HG02870 (cell line): Measurements from ENCODE around the gene FGF2.
"Not testable (repeated sequence)": the region's sequence is repeated elsewhere in the genome, so short reads cannot be mapped to it uniquely, and the experiment has no call there.

Experiments used
- ATAC-seq: cut with Tn5 transposase; IDR thresholded peaks from one replicate; pipeline ENCODE4 v1.9.1; 2021; ENCODE audit warnings: mild to moderate bottlenecking, moderate library complexity; ENCODE audit not compliant: unreplicated experiment

FGF2 gene

GRCh38 chr4:122844391-122844790 lies 17.8 kb downstream of the FGF2 start:
- not testable (repeated sequence) for ATAC-seq

DNA sequence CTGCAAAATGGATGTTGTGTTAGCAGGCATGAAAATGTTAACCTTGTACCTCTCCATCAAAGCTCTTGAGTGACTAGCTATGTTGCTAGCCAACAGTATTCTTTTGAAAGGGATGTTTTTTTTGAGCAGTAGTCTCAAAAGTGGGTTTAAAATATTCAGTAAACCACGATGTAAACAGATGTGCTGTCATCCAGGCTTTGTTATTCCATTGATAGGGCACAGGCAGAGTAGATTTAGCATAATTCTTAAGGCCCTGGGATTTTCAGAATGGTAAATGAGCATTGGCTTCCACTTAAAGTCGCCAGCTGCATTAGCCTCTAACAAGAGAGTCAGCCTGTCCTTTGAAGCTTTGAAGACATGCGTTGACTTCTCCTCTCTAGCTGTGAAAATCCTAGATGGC lies 18.4 kb downstream of the FGF2 start:
- no peak for ATAC-seq

- peak; percentile 68 for ATAC-seq
Measured at GRCh38 chr4:122845760-122846159, 19.1 kb downstream of the FGF2 start.

GRCh38 chr4:122847931-122848330 lies 21.3 kb downstream of the FGF2 start:
- ATAC-seq, result no peak

DNA sequence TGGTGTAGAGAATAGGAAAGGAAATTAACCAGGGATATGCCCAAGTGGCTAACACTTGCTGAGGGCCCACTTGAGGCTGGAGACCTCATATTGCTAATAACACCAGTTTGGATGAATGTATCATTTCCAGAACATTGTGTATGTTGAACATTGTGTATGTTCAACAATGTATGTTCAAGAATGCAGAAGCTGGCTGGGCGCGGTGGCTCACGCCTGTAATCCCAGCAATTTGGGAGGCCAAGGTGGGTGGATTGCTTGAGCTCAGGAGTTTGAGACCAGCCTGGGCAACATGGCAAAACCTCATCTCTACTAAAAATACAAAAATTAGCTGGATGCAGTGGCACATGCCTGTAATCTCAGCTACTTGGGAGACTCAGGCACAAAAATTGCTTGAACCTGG lies 23.2 kb downstream of the FGF2 start:
- not testable (repeated sequence) for ATAC-seq

DNA sequence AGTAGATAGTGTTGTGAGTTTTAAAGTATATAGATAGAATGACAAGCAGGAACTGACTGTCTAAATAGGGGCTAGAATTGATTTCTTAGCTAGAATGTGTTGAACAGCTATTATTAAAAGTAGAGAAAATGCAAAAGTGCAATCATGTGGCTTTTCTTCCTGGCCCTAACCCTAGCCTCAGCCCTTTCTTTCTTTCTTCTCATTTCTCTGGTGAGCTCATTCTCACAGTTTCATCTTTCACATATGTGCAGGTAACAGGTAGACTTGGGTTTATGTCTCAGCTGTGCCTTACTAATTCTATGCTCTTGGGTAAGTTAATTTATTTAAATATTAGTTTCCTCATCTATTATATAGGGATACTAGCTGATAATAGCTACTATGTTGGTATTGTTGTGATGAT lies 24.9 kb downstream of the FGF2 start:
- ATAC-seq, result no peak

DNA sequence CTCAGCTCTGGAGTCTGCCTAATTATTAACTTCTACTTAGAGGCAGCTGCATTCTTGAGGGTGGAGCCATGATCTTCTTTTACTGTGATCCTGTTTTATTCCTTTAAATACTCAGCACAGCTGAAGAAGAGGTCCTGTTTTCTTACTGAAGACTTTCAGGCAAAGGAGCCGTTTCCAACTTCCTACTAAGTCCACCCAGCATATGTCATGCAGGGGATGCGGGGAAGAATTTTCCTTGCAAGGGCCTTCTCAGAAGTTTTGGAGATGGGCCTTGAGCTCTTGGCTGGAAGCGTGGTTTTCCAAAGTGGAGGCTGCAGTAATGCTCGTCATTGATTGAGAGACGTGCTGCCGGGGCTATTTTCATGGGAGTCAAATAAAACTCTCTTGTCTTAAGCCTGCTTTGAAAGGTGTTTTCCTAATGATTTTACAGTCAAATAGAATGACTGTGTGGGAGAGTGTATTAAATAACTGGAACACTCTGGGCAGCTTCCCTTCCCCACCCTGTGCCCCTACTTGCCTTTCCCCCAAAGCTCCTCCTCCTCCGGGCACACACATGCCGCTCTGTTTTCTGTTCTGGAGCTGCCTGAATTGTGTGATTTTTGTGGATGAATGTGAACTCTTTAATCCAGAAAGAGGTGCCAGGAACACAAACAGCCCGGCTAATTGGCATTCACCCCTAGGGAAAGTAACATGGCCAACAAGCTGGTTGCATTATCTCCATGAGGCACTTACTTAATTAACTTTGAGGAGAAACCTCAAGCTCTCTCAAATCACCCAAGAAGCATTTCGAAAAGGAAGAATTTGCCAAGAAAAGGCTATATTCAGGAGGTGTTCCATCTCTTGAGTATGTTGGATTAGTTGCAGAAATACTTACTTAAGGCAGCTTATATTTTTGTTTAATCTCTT lies 28.1 kb downstream of the FGF2 start:
- no peak for ATAC-seq

GRCh38 chr4:122855353-122855890 lies 28.8 kb downstream of the FGF2 start:
- no peak for ATAC-seq

DNA sequence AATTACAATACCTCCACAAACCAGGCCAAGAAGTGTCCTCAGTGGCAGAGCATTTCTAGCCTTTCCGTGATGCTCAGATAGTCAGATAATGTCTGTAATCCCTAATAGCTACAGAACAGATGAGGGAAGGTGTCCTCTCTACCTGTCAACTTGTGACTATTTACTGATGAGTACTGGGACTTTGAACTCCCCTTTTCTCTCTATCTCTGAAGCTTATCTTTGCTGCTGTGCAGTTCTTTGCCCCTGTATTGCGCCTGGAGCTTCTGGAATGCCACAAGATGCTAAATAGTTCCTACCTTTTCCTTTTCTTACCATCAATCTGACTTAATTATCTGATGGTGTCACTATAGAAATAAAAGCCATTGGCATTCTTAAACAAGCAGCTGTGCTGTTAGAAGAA lies 30.5 kb downstream of the FGF2 start:
- no peak for ATAC-seq

- ATAC-seq, result no peak
Measured at GRCh38 chr4:122858705-122859104, 32.1 kb downstream of the FGF2 start.

GRCh38 chr4:122861172-122861943 lies 34.7 kb downstream of the FGF2 start:
- no peak for ATAC-seq

- no peak for ATAC-seq
Measured at GRCh38 chr4:122863639-122864038, 37.0 kb downstream of the FGF2 start.

- ATAC-seq, result no peak
Measured at GRCh38 chr4:122865425-122865824, 38.8 kb downstream of the FGF2 start.

DNA sequence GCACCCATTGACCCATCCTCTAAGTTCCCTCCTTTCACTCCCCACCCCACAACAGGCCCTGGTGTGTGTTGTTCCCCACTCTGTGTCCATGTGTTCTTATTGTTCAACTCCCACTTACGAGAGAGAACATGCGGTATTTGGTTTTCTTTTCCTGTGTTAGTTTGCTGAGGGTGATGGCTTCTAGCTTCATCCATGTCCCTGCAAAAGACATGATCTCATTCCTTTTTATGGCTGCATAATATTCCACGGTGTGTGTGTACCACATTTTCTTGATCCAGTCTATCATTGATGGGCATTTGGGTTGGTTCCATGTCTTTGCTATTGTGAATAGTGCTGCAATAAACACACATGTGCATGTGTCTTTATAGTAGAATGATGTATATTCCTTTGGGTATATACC lies 41.6 kb downstream of the FGF2 start:
- ATAC-seq, result not testable (repeated sequence)

GRCh38 chr4:122873146-122873545 lies 46.5 kb downstream of the FGF2 start:
- no peak for ATAC-seq

DNA sequence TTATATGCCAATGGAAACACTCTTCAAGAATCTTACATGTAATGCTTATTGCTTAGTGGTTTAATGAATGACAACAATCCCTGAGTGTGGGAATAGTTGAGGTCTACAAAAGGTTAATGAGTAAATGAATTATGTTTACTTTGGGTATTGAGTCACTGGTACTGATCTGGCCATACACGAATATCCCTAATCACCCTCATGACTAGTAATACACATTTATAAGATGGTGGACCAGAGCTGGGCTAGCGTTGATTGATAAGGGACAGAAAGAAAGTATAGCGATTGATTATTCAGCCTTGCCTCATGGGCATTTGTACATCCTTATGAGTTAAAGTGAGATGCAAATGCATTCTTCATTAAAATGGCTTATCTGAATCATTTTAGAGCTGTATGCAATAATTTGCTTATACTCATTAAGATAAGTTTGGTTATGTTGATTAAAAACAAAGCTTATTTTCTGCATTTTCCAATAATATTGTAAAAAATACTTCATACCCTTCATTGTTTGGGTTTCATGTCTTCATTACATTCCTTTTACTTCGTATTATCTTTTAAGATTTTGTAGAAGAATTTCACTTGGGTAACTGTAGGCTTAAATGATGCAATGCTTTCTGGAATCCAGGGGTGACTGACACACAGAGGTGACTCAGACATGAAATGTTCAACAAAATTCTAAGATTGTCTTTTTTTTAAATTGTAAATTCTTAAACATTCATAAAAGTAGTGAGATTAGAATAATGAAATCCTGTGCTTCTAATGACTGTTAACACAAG lies 47.4 kb downstream of the FGF2 start:
- ATAC-seq, result no peak

DNA sequence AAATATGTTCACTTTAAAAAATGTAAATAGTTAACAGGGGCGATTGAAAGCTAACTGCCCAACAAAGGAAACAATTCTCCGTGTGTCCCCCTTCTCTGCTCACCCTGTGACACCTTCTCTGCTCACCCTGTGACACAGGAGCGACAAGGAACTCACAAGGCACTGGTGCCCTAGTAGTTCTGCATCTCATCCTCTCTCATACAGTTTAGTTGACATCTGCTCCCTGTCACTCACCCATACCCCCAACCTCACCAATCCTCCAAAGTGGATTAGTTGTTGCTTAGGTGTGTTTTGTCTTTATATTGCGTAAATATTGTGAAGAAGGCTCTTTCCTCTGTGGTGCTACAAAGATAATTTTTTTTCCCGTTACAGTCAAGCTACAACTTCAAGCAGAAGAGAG lies 49.3 kb downstream of the FGF2 start:
- no peak for ATAC-seq

DNA sequence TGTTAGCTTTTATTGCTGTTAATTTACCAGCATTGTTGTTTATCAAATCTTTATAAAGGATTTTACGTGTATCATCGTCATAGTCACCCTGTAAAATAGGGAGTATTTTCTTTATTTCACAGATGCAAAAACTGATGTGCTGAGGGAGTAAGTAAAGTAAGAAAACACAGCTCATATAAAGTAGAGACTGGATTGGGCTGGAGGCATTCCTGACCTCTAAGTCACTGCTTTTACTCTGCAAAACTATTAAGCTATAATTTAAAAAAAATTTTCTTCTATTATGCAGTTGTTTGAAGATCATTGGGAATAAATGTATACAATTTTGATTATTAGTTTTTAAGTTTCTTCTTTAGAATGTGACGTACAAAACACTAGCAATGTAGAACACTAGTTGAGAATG lies 49.8 kb downstream of the FGF2 start:
- ATAC-seq, result no peak

- no peak for ATAC-seq
Measured at GRCh38 chr4:122879001-122879400, 52.4 kb downstream of the FGF2 start.

- ATAC-seq, result no peak
Measured at GRCh38 chr4:122882857-122883735, 56.5 kb downstream of the FGF2 start.
